ENCODE data around the gene FNBP1.

Gene FNBP1

DNA sequence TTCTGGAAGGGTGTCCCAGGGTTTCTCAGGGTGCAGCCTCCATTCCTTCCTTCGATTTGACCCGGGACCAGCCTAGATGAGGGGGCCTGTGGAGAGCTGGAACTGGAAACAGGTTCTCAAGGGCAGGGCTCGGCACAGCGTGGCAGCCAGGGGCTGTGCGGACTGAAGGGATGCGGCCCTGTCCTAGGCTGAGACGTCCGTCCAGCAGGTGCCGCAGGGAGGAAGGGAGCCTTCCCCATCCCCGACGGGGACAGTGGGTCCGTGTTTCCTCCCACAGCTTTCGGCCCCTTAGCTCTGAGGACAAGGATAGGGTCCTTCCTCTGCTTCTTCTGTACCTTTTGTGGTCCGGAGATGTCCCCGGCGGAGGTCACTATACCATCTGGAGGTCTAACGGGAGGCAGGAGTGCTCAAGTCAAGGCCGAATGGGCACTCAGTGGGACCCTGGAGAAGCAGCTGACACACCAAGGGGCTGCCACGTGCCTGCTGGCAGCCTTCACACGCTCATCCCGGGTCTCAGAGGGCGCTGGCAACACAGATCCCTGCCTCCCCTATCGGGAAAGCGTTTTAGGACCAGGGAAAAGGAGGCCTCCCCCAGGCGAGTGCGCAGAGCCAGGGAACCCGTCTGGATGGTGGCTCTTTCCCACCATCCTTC is 157.8 kb downstream of the FNBP1 start:
- H3K27ac ChIP-seq (ENCODE audit: low read depth, low read length) = peak overlapping the region; percentile 97
- peak overlapping the region; percentile 32 for H3K4me3 ChIP-seq (ENCODE audit: insufficient read depth, low read length, poor library complexity, severe bottlenecking)
- no peak overlapping the region for H2AFZ ChIP-seq (ENCODE audit: low read depth, low read length, severe bottlenecking)
- H3K36me3 ChIP-seq (ENCODE audit: low read length) = peaks cover 4% of the 10 kb centered on the region; the same call in 1 of the 2 replicates
- H3F3A ChIP-seq (ENCODE audit: insufficient read depth) = peaks cover 43% of the 10 kb centered on the region
- peak overlapping the region; percentile 64 for H3K9ac ChIP-seq (ENCODE audit: low read length)
- no peaks in the 10 kb centered on the region for H3K9me3 ChIP-seq (ENCODE audit: insufficient read depth, low read length)
- H3K27me3 ChIP-seq (ENCODE audit: low read length) = no peaks in the 10 kb centered on the region
- no peaks in the 10 kb centered on the region for H4K20me1 ChIP-seq (ENCODE audit: low read depth, low read length)
- H3K4me2 ChIP-seq (ENCODE audit: low read depth, low read length, poor library complexity, severe bottlenecking) = peak overlapping the region; percentile 69
- TF ChIP-seq, protein P1, sequence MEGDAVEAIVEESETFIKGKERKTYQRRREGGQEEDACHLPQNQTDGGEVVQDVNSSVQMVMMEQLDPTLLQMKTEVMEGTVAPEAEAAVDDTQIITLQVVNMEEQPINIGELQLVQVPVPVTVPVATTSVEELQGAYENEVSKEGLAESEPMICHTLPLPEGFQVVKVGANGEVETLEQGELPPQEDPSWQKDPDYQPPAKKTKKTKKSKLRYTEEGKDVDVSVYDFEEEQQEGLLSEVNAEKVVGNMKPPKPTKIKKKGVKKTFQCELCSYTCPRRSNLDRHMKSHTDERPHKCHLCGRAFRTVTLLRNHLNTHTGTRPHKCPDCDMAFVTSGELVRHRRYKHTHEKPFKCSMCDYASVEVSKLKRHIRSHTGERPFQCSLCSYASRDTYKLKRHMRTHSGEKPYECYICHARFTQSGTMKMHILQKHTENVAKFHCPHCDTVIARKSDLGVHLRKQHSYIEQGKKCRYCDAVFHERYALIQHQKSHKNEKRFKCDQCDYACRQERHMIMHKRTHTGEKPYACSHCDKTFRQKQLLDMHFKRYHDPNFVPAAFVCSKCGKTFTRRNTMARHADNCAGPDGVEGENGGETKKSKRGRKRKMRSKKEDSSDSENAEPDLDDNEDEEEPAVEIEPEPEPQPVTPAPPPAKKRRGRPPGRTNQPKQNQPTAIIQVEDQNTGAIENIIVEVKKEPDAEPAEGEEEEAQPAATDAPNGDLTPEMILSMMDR (IDR thresholded peaks at IDR 0.05; ENCODE audit: insufficient read depth, low read length, poor library complexity, severe bottlenecking) = peak; percentile 16
- TF ChIP-seq EZH2phosphoT487 (conservative IDR thresholded peaks at IDR 0.05; ENCODE audit: low read length) = no peak
- H3K79me2 ChIP-seq (ENCODE audit: insufficient read depth, low read length) = no peaks in the 10 kb centered on the region
- no peaks in the 10 kb centered on the region for H3K9me2 ChIP-seq (replicated peaks; ENCODE audit: insufficient read depth, low read length)

DNA sequence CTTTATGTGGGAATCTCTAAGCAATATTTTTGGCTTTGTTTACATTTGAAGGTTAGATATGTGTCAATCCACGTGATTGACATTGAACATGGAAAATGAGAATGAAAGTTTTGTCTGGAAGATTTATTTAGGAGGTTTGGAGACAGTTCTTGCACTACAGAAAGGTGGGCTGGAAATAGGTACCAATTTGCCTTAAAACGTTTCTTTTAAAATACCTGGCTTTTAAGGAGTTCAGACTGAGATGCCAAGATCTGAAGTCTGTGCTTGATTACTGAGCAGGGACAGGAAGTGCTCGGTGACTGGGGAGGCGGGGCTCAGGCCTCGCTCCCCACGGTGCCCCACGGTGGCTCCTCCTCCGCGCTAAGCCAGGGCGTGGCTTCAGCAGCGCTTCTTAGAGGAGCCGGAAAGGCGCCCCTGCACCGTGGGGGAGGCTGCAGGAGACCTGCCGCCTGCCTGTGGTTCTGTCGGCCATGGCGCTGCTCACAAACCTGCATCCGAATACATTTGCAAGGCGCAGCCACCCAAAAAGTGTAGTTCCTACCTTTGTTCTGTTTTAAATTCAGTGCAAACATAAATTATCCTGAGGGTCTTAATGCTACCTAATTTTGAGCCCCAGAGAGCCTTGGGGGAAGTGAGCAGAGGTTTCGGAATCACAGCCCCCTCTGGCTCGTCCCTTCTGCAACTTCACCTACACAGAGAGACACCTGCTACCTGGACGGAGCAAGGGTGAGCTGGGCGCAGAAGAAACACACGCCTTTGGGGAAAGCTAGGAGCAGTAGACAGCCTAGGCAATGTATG is 158.6 kb downstream of the FNBP1 start:
- Histone ChIP-seq H3K4me2 (ENCODE audit: low read depth, low read length, poor library complexity, severe bottlenecking) (peak overlapping the region; percentile 69), H3K9me2 (replicated peaks; ENCODE audit: insufficient read depth, low read length) (no peaks in the 10 kb centered on the region), H3K27me3 (ENCODE audit: low read length) (no peaks in the 10 kb centered on the region), H3K36me3 (ENCODE audit: low read length) (peaks cover under 1% of the 10 kb centered on the region; the same call in 1 of the 2 replicates), H2AFZ (ENCODE audit: low read depth, low read length, severe bottlenecking) (no peak overlapping the region), H3K79me2 (ENCODE audit: insufficient read depth, low read length) (no peaks in the 10 kb centered on the region), H3F3A (ENCODE audit: insufficient read depth) (peaks cover 40% of the 10 kb centered on the region), H3K4me3 (ENCODE audit: insufficient read depth, low read length, poor library complexity, severe bottlenecking) (peak overlapping the region; percentile 32), H3K9ac (ENCODE audit: low read length) (peak overlapping the region; percentile 64), H3K27ac (ENCODE audit: low read depth, low read length) (peak overlapping the region; percentile 97), H3K9me3 (ENCODE audit: insufficient read depth, low read length) (no peaks in the 10 kb centered on the region), H4K20me1 (ENCODE audit: low read depth, low read length) (no peaks in the 10 kb centered on the region)
- no peak for TF ChIP-seq EZH2phosphoT487 (conservative IDR thresholded peaks at IDR 0.05; ENCODE audit: low read length)
- TF ChIP-seq, protein P1 (IDR thresholded peaks at IDR 0.05; ENCODE audit: insufficient read depth, low read length, poor library complexity, severe bottlenecking) = peak; percentile 9

DNA sequence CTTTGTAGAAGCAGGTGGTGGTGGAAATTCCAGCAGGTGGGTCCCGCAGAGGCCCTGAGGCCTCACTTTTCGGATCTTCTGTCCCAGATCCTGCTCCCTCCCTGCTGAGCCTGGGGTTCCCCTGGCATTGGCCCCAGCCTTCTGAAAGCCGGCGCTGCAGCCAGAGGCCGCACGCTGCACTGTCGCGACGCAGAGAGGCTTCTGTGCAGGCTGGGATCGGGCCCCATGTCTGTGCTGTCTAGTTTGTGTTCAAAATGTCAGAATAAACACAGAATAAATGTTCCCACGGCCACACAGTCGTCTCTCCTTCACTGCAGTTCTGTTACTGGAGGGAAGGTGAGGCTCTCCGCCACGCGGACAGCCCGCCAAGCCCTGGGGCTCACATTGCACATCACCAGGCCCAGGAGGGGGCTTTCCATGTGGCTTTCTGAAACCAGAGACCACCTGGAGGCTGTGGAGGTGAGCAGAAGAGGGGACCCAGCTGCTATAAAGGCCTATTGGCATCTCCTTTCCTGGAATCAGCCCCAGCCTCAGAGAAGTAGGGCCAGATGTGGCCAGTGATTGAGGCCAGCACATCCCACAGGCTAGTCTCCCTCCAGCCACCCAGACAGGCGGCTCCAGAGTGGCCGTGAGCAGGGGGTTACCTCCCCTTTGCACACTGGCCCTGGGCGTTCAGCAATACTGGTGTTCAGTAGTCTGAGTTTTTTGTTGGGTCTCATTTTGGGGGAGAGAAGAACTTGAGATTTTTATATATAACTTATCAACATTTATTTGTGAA is 161.3 kb downstream of the FNBP1 start:
- Histone ChIP-seq H4K20me1 (ENCODE audit: low read depth, low read length) (no peaks in the 10 kb centered on the region), H2AFZ (ENCODE audit: low read depth, low read length, severe bottlenecking) (no peak overlapping the region), H3K9ac (ENCODE audit: low read length) (no peak overlapping the region), H3K9me3 (ENCODE audit: insufficient read depth, low read length) (no peaks in the 10 kb centered on the region), H3K79me2 (ENCODE audit: insufficient read depth, low read length) (no peaks in the 10 kb centered on the region), H3F3A (ENCODE audit: insufficient read depth) (peaks cover 18% of the 10 kb centered on the region), H3K4me3 (ENCODE audit: insufficient read depth, low read length, poor library complexity, severe bottlenecking) (no peak overlapping the region), H3K27me3 (ENCODE audit: low read length) (no peaks in the 10 kb centered on the region), H3K4me2 (ENCODE audit: low read depth, low read length, poor library complexity, severe bottlenecking) (no peak overlapping the region), H3K27ac (ENCODE audit: low read depth, low read length) (no peak overlapping the region), H3K9me2 (replicated peaks; ENCODE audit: insufficient read depth, low read length) (no peaks in the 10 kb centered on the region), H3K36me3 (ENCODE audit: low read length) (no peaks in the 10 kb centered on the region)
- TF ChIP-seq, protein P1 (IDR thresholded peaks at IDR 0.05; ENCODE audit: insufficient read depth, low read length, poor library complexity, severe bottlenecking) = no peak
- TF ChIP-seq EZH2phosphoT487 (conservative IDR thresholded peaks at IDR 0.05; ENCODE audit: low read length) = no peak
